OCI-LY7 (cell line): Measurements from ENCODE around the gene NOL9. TPM values are rescaled to one million over a fixed set of nuclear protein-coding genes. Genes with fewer than 3 reads are reported as not detected.

Source experiments
- Bru-seq: library from RNA; stranded (reverse); fragments of 400-500 nt; gene quantifications from one replicate; lab custom pipeline; 2021; lab: Mats Ljungman, UMichigan
- BruChase-seq, 2 experiments: library from RNA; stranded (reverse); fragments of 400-500 nt; gene quantifications; one replicate each; lab custom pipeline; 2021; lab: Mats Ljungman, UMichigan
- BruUV-seq: library from RNA; stranded (reverse); fragments of 400-500 nt; replicated peaks from 2 replicates; lab custom pipeline; 2021; lab: Mats Ljungman, UMichigan
- CTCF ChIA-PET: fragments of 300-600 bp; sonication (Branson Sonifier 250); formaldehyde crosslinking; loops from one replicate; lab custom pipeline; 2022; ENCODE audit warnings: antibody characterized with exemption; ENCODE audit not compliant: unreplicated experiment; lab: Charles Lee
- POLR2A ChIA-PET: fragments of 300-600 bp; sonication (Branson Sonifier 250); formaldehyde crosslinking; loops from one replicate; lab custom pipeline; 2022; ENCODE audit warnings: antibody characterized with exemption; lab: Charles Lee
- DNase-seq: peaks from one replicate; pipeline ENCODE4 v3.0.0-alpha.2; 2015; ENCODE audit warnings: low spot score
- H2AFZ ChIP-seq: fragments of 200-600 bp; sonication (generic), shearing (Covaris generic); 2 replicates; pipeline ENCODE4 v1.6.1; 2014; ENCODE audit warnings: mild to moderate bottlenecking, antibody characterized with exemption, low read length, moderate library complexity
- H3K27ac ChIP-seq: fragments of 200-600 bp; sonication (generic); 2 replicates; pipeline ENCODE4 v1.5.1; 2014; ENCODE audit warnings: mixed run types, low read depth, mild to moderate bottlenecking, moderate library complexity, low read length, inconsistent platforms; ENCODE audit not compliant: poor library complexity, severe bottlenecking
- H3K36me3 ChIP-seq: fragments of 200-600 bp; sonication (generic); 2 replicates; pipeline ENCODE4 v1.6.1; 2014; ENCODE audit warnings: mild to moderate bottlenecking, antibody characterized with exemption, low read length, moderate library complexity, mixed read lengths; ENCODE audit not compliant: insufficient read depth
- H3K4me1 ChIP-seq: fragments of 200-600 bp; sonication (generic); 2 replicates; pipeline ENCODE4 v1.5.1; 2014; ENCODE audit warnings: mild to moderate bottlenecking, low read length; ENCODE audit not compliant: insufficient read depth, poor library complexity, severe bottlenecking
- H3K4me2 ChIP-seq: fragments of 200-600 bp; sonication (generic); 2 replicates; pipeline ENCODE4 v1.6.1; 2014; ENCODE audit warnings: mild to moderate bottlenecking, low read length
- H3K4me3 ChIP-seq: fragments of 200-600 bp; sonication (generic); 2 replicates; pipeline ENCODE4 v1.5.1; 2014; ENCODE audit warnings: mild to moderate bottlenecking, low read depth, low read length; ENCODE audit not compliant: poor library complexity, severe bottlenecking
- H3K79me2 ChIP-seq: fragments of 200-600 bp; sonication (generic); 2 replicates; pipeline ENCODE4 v1.6.1; 2016; ENCODE audit warnings: low read depth, mild to moderate bottlenecking, low read length, moderate library complexity, mixed read lengths; ENCODE audit not compliant: insufficient read depth
- H3K9me2 ChIP-seq: fragments of 200-600 bp; sonication (generic); 2 replicates; pipeline ENCODE4 v1.6.1; 2016; ENCODE audit warnings: mild to moderate bottlenecking, low read length, mixed read lengths; ENCODE audit not compliant: insufficient read depth
- H3K9me3 ChIP-seq: fragments of 200-600 bp; sonication (generic); 2 replicates; pipeline ENCODE4 v1.6.1; 2014; ENCODE audit warnings: mild to moderate bottlenecking, mixed run types, low read length, mixed read lengths
- H4K20me1 ChIP-seq: fragments of 200-600 bp; sonication (generic); 2 replicates; pipeline ENCODE4 v1.6.1; 2014; ENCODE audit warnings: mild to moderate bottlenecking, antibody characterized with exemption, low read length, moderate library complexity, mixed read lengths; ENCODE audit not compliant: insufficient read depth
- EZH2phosphoT487 ChIP-seq: fragments of 200-600 bp; sonication (generic); IDR thresholded peaks from 2 replicates; pipeline ENCODE4 v1.6.1; 2018; ENCODE audit warnings: low read depth, borderline replicate concordance, mild to moderate bottlenecking, mixed run types, antibody characterized with exemption, low read length, moderate library complexity, mixed read lengths
- intact Hi-C: fragments of 100-400 bp; cut with micrococcal nuclease; formaldehyde crosslinking; loops from one replicate; pipeline ENCODE4 v1.10.0; 2022; ENCODE audit not compliant: unreplicated experiment
- long read RNA-seq: library from polyadenylated mRNA; stranded (forward); transcript quantifications from one replicate; pipeline ENCODE4 v2.0.0, GENCODE V29; 2022
- total RNA-seq, 2 experiments: library from RNA; depleted of rRNA in 1 of 2; stranded (reverse); fragments of >200 nt in 1 of 2; shearing (Covaris generic) in 1 of 2; gene quantifications; 2 replicates each; pipeline ENCODE4 v1.2.3, GENCODE V29; 2014 to 2022
- TF ChIP-seq, protein P1 (sequence below): fragments of 200-600 bp; sonication (generic); conservative IDR thresholded peaks from 2 replicates; pipeline ENCODE4 v1.5.1; 2014; ENCODE audit warnings: mild to moderate bottlenecking, antibody characterized with exemption, low read length, moderate library complexity, mixed read lengths

The NOL9 gene
- total RNA-seq (2014; rRNA removed; shearing (Covaris generic)): 30.7 and 39.1 TPM in 2 replicates
- 58.8 and 65.5 TPM in 2 replicates for total RNA-seq (2022)
- percentile 79 among the genes with signal in this experiment for Bru-seq, nascent RNA
- percentile 92 among the genes with signal in this experiment for BruChase-seq, experiment 1, labeled RNA remaining after a 6-hour chase
- percentile 93 among the genes with signal in this experiment for BruChase-seq, experiment 2, labeled RNA remaining after a 2-hour chase
- long read RNA-seq, full-length matches to known transcripts: 5 of 12 reads
- long read RNA-seq, partial matches to known transcripts: 4 of 12 reads
- long read RNA-seq, other reads (novel, unspliced or antisense): 3 of 12 reads

- peaks cover 29% of the 10 kb centered on the region for H3K79me2 ChIP-seq
- BruUV-seq: no TSS peak
- peak within 1 kb of the TSS; percentile 97 for H2AFZ ChIP-seq
- no peaks in the 10 kb centered on the region for H3K9me3 ChIP-seq
- peak within 1 kb of the TSS; percentile 100 for H3K4me2 ChIP-seq
- CTCF ChIA-PET: interaction anchor here (0.9 to 1.5 kb wide), 2 partner anchors 17 to 25 kb away, joined by 3 to 7 read pairs; partner anchors contain the start of gene ZBTB48
- H4K20me1 ChIP-seq: peaks cover 6% of the 10 kb centered on the region; the same call in 1 of the 2 replicates
- peak; percentile 95 for DNase-seq
- peak within 1 kb of the TSS; percentile 56 for H3K27ac ChIP-seq
- H3K4me3 ChIP-seq: peak within 1 kb of the TSS; percentile 99
- H3K4me1 ChIP-seq: peaks cover 18% of the 10 kb centered on the region
- intact Hi-C loops: loop anchor here (1.0 to 5.0 kb wide), 5 partner anchors 26 to 73 kb away; partner anchors contain the start of genes KLHL21, PHF13 and PLEKHG5
- TF ChIP-seq, protein P1, sequence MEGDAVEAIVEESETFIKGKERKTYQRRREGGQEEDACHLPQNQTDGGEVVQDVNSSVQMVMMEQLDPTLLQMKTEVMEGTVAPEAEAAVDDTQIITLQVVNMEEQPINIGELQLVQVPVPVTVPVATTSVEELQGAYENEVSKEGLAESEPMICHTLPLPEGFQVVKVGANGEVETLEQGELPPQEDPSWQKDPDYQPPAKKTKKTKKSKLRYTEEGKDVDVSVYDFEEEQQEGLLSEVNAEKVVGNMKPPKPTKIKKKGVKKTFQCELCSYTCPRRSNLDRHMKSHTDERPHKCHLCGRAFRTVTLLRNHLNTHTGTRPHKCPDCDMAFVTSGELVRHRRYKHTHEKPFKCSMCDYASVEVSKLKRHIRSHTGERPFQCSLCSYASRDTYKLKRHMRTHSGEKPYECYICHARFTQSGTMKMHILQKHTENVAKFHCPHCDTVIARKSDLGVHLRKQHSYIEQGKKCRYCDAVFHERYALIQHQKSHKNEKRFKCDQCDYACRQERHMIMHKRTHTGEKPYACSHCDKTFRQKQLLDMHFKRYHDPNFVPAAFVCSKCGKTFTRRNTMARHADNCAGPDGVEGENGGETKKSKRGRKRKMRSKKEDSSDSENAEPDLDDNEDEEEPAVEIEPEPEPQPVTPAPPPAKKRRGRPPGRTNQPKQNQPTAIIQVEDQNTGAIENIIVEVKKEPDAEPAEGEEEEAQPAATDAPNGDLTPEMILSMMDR: peak; percentile 91
- no peak for TF ChIP-seq EZH2phosphoT487
- no peaks in the 10 kb centered on the region for H3K9me2 ChIP-seq
- POLR2A ChIA-PET: interaction anchor here (0.6 to 1.2 kb wide), 3 partner anchors 12 to 528 kb away, joined by 3 read pairs; no protein-coding TSS in a partner anchor
- peaks cover 25% of the 10 kb centered on the region for H3K36me3 ChIP-seq
Observed at GRCh38 chr1:6554031-6554906, at the start of gene NOL9. Gene NOL9, minus strand, starts transcription at chr1:6554513. Its CDS starts 11 bp downstream, at chr1:6554502.

- POLR2A ChIA-PET: no interaction called here
Observed at GRCh38 chr1:6603238-6603914, 49.1 kb upstream of the NOL9 start.

More at GRCh38 chr1:6603238-6603914, 49.1 kb upstream of the NOL9 start:
- H3K9me3 ChIP-seq: no peaks in the 10 kb centered on the region
- no TSS peak for BruUV-seq
- H3K4me2 ChIP-seq: peak overlapping the region; percentile 82
- no peak for TF ChIP-seq EZH2phosphoT487
- TF ChIP-seq, protein P1: no peak
- H3K27ac ChIP-seq: no peak overlapping the region
- intact Hi-C loops: loop anchor here (2.0 kb wide), 1 partner anchor 49 kb away; the partner anchor contains the start of genes NOL9 and TAS1R1
- CTCF ChIA-PET: no interaction called here
- peaks cover 5% of the 10 kb centered on the region; the same call in 1 of the 2 replicates for H3K36me3 ChIP-seq
- no peaks in the 10 kb centered on the region for H3K79me2 ChIP-seq
- DNase-seq: no peak
- no peaks in the 10 kb centered on the region for H3K9me2 ChIP-seq
- peaks cover 35% of the 10 kb centered on the region for H3K4me1 ChIP-seq
- peak overlapping the region; percentile 59; the same call in 1 of the 2 replicates for H2AFZ ChIP-seq
- no peaks in the 10 kb centered on the region for H4K20me1 ChIP-seq
- H3K4me3 ChIP-seq: peak overlapping the region; percentile 71
